GM18505 (cell line): Measurements from ENCODE around the gene NNMT.

Experiments
- ATAC-seq: cut with Tn5 transposase; IDR thresholded peaks from one replicate; pipeline ENCODE4 v1.9.1; 2021; ENCODE audit not compliant: unreplicated experiment
- POLR2A ChIP-seq: IDR thresholded peaks from 4 replicates; pipeline ENCODE4 v1.6.1; 2011; ENCODE audit warnings: borderline replicate concordance; ENCODE audit not compliant: insufficient read depth, insufficient read length; ENCODE audit errors: extremely low read depth

The NNMT gene

DNA sequence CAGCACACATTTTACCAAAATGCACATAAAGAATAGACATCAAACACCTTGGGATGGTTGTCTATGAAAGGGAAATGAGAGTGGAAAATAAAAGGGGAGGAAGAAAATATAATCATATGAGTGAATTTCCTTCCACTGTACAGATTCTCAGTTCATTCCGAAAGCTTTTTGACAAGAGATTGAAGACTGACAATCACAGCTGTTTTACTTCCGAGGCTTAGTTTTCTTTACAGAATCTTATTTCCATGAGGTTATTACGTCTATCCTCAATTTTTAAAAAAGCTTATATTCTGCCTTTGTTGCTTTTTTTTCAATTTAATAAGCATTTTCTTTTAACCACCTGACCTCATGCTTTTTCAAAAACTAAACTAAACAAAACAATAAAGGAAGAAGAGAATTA is 12.8 kb upstream of the NNMT start:
- TF ChIP-seq POLR2A: no peak
- ATAC-seq: no peak

DNA sequence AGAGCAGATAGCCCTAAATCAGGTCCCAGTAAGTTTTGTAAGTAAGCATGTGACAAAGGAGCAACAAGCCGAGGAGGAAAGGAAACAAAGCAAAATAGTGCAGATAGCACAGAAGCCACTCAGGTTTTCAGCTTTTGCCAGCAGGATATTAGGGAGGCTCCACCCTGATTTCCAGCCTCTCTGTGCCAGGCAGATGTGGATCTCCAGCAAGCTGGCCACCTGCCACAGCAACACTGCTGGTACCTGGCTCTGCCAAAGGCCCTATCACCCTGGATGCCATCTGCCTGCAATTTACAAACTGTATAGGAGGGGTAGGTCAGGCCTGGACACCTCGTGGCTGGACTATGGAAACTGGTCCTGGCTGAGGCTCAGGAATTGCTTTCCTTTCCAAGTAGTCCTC is 12.2 kb upstream of the NNMT start:
- no peak for ATAC-seq
- no peak for TF ChIP-seq POLR2A

DNA sequence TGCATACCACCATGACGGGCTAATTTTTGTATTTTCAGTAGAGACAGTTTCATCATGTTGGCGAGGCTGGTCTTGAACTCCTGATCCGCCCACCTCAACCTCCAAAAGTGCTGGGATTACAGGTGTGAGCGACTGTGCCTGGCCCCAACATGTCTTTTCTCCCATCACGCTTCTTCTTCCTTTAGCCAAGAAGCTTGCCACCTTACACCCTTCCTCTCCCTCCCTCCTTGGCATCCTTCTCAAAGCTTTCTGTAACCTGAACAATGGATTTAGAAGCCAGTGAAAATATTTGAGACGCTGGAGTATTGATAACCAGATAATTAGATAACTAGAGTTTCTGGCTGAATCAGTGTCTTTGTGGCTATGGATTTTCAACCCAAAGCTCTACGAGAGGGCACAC is 11.3 kb upstream of the NNMT start:
- ATAC-seq: no peak
- no peak for TF ChIP-seq POLR2A

DNA sequence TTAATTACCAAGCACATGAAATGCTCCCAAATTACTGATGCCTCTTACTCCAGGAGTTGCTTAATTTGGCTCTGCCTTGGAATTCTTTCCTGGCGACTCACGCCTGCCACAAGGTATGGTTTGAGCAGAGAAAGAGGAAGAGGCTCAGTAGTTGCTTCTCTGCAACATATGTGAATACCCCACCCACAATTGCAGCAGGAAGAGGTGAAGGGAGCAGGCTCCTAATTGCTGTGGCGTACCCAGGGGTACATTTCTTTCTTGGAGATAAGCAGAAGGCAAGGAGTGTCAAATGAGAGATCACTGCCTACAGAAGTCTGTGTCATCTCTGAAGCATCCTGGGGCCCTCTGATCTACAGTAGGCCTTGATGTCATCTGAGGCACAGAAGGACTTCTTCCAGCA is 10.6 kb upstream of the NNMT start:
- TF ChIP-seq POLR2A: no peak
- no peak for ATAC-seq

DNA sequence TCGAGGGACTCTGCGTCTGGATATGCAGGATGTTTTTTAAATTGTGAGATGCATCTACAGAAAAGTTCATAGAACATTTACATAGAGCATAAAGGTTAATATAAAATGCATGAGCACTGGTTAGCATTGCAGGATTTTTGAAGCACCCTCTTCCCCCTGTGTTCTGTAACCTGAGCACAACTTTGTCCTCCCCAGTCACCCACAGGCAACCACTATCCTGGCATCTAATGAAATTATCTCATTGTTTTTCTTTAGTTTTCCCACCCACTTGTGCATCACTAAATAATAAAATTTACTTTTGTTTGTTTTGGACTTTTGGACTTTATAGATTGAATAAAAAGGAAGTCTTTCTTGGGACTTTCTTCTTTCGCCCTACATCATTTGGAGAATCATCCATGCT is 10.0 kb upstream of the NNMT start:
- ATAC-seq: no peak

DNA sequence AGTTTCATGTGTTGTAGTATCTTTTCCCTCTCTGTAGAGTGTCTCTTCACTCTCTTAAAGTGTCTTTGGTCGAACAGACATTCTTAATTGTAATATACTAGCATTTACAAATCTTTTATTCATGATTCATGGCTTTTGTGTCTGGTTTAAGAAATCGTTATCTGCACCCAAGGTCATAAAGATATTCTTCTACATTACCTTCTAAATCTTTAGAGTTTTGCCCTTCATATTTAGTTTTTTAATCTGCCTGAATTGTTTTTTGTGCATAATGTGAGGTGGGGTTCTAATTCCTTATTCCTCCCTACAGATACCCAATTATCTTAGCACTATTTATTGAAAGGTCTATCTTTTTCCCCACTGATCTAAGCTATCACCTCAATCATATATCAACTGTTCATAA is 9.0 kb upstream of the NNMT start:
- no peak for ATAC-seq

More for the DNA sequence above, 10.0 kb upstream of the NNMT start:
- TF ChIP-seq POLR2A: no peak

DNA sequence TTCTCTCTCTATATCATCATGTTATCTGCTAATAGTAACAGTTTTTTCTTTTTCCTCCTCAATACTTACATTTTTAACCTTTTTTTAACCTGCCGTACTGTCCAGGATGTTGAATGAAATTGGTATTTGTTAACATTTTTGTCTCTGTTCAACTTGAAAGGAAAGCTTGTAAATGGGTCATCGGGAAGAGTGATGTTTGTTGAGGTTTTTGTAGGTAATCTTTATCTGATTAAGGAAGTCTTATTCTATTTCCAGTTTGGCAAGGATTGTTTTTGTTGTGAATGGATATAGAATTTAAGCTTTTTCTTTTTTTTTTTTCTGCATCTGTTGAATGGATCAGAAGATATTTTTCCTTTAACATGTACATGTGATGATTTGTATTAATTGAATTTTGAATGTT is 8.1 kb upstream of the NNMT start:
- TF ChIP-seq POLR2A: no peak
- ATAC-seq: no peak

More for the DNA sequence above, 9.0 kb upstream of the NNMT start:
- no peak for TF ChIP-seq POLR2A

DNA sequence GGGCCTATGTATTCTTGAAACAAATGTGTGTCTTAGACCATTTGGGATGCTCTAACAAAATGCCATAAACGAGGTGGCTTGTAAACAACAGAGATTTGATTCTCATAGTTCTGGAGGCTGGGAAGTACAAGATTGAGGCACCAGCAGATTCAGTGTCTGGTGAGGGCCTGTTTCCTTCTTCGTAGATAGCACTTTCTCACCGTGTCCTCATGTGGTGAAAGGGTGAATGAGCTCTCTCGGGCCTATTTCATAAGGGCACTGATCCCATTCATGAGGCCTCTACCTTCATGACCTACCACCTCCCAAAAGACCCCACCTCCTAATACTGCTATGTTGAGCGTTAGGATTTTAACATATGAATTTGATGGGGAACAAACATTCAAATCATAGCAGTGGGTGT is 6.4 kb upstream of the NNMT start:
- TF ChIP-seq POLR2A: no peak
- no peak for ATAC-seq

DNA sequence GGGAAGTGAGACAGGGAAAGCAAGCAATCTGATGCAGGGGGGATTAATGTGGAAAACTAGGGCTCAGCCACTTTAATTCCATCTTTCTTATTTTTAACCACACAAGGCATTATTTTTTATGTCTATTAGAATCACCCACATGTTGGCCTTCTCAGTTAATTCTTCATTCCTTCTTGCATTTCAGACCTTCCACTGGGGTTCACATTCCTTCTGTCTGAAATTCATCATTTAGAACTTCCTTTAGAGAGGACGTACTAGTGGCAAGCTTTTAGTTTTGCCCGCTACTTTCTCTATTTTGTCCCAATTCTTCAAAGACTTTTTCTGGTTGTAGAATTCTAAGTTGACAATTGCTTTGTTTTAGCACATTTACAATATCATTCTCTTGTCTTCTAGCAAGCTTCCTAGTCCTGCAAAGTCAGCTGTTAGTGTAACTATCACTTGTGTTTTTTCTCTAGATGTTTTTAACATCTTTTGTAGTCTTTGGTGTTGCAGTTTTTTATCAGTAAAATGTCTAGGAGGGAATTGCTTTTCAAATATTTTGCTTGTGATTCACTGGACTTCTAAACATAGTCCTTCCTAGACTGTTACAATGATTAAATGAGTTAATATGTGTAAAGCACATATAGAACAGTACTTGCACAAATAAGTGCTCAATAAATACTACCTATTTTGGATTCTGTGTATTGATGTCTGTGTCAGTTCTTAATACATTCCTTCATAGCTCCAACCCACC is 5.5 kb upstream of the NNMT start:
- TF ChIP-seq POLR2A: no peak
- ATAC-seq: no peak

DNA sequence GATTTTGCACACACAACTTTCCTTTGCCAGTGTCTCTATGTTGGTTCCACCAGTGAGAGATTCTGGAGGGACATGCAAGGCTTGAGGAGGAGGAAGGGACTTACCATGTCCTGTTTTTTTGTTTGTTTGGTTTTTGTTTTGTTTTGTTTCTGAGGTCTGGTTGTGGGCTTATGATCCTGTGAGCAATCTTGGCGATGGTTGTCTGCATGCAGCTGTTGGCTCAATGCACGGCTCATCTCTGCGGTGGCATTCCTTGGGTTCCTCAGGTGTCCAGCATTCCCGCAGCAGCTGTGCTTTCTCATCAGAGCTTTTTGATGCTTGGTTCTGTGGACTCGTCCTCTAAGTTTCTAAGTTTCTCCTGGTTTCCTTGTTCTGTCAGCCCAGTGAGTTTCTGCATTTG is 4.8 kb upstream of the NNMT start:
- ATAC-seq: no peak
- no peak for TF ChIP-seq POLR2A

DNA sequence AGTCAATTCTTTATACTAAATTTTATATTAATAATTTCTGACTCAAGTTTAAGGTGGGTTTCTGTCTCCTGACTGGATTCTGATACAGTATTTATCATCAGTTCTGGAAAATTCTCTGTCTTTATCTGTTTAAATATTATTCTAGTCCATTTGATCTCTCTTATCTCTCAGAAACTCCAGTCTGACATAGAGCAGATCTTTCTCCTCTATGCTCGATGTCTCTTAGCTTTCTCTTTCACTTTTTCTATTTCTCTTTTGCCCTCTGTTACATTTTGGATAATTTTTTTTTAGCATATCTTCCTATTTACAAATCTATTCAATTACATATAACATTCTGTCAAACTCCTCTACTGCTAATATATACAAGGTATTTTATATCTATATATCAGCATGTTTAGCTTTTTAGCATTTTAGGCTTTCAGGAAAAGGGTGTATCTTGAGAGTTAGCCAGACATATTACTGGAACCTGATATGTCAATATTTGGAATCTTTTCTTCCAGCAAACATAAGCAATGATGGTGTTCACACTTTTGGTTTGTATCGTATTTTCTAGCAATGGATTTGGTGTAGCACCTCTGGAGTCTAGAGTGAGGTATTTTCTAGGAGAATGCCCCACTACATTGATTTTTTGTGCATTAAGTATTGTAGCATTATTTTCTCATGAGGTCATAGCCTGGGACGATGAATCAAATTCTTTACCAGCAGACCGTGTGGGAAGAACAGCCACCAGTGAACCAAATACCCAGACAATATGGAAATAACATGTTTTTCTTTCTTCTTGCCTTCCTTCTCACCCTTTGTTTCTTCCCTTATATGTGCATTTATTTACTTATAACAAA is 4.1 kb upstream of the NNMT start:
- TF ChIP-seq POLR2A: no peak
- no peak for ATAC-seq

DNA sequence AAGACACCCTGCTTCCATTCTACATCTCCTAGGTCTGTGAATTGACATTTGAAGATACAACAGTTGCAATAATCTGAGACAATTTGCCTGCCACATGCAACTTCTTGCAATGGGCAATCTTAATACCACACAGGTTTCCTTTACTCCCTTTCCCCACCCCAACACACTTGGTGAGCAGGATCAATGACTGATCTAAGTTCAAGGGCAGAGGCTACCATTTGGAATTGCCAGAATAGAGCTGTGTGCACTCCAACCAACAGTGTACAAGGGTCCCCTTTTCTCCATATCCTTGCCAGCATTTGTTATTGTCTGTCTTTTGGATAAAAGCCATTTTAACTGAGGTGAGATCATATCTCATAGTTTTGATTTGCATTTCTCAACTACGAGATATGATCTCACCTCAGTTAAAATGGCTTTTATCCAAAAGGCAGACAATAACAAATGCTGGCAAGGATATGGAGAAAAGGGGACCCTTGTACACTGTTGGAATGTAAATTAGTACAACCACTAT is 2.9 kb upstream of the NNMT start:
- TF ChIP-seq POLR2A: no peak
- no peak for ATAC-seq

DNA sequence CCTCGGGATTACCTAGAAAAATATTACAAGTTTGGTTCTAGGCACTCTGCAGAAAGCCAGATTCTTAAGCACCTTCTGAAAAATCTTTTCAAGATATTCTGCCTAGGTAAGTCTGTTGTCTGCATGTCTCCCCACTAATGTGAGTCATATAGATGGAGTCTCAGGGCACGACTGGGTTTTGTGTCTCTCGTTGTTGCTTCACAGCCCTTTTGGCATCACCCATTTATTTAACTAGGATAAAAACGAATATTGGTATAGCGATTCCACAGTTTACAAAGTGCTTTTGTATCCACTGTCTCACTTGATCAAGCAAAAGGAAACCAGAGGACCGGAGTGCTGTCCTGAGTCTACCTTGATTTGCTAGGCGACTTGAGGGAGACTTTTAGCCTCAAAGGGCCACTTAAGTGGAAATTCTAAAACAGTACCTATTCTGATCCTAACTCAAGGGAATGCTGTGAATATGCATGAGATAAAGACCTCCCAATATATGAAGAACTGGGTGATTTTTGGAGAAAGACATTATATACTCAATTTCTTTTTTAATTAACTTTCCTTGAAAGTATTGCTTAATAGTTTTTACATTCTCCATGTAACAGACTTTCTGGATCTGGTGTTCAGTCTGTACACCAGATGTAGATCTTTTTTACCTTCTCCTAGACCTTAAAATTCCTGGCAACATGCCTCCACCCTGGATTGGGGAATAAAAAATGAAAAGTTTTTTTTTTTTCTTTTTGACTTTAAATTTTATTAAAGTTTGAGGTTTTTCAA is 590 bp downstream of the NNMT start:
- TF ChIP-seq POLR2A: no peak
- no peak for ATAC-seq

DNA sequence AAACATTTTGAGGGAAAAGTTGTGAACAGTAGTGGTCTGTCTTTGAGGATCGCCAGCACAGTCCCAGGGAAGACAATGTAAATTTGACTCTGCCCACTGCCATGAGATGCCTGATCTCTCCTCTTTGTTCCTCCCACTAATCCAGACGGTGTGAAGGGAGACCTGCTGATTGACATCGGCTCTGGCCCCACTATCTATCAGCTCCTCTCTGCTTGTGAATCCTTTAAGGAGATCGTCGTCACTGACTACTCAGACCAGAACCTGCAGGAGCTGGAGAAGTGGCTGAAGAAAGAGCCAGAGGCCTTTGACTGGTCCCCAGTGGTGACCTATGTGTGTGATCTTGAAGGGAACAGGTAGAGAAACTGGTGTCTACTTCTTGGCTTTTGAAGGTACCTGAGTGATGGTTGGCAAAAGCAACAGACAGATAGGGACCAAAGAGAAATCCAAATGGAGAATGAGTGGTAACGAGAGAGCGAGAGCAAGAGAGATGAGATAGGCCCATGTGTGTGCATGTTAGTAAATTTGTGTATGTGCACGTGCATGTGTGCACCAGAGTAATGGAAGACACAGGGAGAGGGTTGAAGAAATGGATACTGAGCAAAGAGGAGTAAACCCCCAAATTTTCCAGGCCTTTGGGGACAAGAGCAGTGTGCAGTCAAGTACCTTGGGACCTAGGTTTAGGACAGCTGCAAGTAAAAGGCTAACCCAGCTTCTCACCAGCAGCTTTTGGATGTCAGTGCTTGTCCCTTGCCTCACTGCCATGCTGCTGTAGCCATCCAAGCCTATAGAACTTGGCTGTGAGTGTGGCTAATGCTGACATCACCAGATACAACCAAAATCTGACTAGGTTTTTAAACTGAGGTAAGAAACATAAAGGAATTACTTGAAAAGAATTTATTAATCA is 1.9 kb downstream of the NNMT start:
- no peak for TF ChIP-seq POLR2A
- no peak for ATAC-seq
